Measurements from ENCODE around the gene ATP4B. TPM values are rescaled to one million over a fixed set of nuclear protein-coding genes. Genes with fewer than 3 reads are reported as not detected.

Gene ATP4B
- polyA plus RNA-seq, 3 donors: 0.03 to 79.1 (median 3.4) TPM

DNA sequence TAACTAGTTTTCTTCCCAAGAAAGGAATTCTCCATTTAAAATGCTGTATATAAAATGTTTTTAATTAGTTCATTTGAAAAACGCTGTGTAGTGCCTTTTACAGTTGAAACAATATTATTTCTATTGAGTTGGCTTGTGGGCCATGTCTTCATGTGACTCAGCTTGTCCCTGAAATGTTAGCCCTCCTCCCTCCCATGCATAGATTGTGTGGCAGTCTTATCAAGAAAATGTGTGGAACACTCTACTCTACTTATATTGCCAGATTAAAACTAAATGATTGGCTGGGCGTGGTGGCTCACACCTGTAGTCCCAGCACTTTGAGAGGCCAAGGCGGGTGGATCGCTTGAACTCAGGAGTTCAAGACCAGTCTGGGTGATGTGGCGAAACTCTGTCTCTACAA is 40.0 kb downstream of the ATP4B start:
- H3K27ac ChIP-seq (ENCODE audit: low read depth, low read length): no peak overlapping the region
- WGBS, 3 donors: 93 to 97% (median 93%) methylated on average over 5 of the region's 5 CpGs

DNA sequence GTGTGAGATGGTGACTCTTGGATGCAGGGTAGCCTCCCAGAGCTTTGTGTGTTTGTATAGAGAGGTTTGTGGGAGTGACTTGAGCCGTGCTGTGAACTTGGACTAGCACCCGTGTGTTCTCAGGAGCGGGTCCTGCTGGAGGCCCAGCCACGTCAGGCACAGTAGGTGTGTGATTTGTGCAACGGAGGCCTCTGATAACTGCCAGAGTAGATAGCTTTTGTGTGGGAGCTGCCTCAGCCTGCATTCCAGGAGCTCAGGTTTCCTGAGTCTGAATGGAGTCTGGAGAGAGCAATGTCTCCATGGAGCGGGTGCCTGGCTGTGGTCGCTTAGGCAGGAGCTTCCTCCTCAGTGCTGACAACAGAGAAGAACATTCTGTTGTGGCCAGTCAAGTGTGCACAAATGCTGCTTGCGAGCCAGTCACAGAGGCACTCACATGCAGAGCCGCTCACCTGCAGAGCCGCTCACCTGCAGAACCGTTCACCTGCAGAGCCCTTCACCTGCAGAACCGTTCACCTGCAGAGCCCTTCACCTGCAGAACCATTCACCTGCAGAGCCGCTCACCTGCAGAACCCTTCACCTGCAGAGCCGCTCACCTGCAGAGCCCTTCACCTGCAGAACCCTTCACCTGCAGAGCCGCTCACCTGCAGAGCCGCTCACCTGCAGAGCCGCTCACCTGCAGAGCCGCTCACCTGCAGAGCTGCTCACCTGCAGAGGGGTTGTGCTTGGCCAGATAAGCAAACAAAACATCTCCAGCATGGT is 40.8 kb downstream of the ATP4B start:
- no peak overlapping the region for H3K27ac ChIP-seq (ENCODE audit: low read depth, low read length)
- WGBS, 3 donors: 59 to 73% (median 70%) methylated on average over 18 of the region's 18 CpGs

DNA sequence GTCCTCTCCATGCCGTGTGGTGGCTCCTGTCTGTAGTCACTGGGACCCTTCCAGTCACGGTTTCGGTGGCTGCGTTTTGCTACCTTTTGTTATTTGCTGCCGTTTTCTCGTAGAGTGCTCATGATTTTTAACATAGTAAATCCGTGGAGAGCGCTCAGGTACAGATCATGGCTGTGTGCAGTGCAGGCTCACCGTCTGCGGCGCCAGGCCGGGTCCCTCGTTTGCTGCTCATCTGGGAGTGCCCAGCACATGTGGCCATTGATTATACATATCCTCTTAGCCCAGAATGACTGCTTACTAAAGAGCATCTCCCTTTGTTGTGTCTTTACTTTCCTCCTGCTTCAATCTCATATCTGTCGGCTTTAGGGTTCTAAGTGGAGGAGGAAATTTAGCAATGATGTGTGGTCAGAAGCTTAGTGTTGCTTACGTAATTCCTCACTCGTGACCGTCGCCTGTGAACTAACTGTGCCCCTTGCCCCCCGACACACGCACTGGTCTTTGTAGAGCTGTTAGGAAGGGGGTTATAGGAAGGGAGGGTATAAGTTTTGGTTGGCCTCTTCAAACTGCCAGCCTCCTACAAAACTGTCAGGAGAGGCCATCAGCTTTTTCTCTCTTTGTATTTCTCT is 41.6 kb downstream of the ATP4B start:
- 66 to 91% (median 71%) methylated on average over 20 of the region's 20 CpGs for WGBS, 3 donors
- H3K27ac ChIP-seq (ENCODE audit: low read depth, low read length): no peak overlapping the region

DNA sequence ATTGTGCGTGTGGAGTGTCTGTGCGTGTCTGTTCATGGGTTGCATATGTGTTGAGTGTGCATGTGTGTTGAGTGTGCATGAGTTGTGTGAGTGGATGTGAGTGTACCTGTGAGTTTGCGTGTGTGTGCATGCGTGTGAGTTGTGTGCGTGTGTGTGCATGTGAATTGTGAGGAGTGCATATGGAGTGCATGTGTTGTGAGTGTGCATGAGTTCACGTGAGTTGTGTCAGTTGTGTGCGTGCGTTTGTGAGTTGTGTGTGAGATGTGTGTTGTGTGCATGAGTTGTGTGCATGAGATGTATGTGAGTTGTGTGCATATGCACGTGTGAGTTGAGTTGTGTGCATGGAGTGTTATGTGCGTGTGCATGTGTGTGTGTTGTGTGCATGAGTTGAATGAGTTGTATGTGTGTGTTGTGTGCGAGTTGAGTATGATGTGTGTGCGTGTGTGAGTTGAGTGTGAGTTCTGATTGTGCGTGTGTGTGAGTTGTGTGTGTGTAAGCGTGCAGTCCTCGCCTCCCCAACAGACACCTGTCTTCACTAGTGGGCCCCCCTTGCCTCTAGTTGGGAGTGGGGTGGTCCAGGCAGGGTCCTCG is 44.1 kb downstream of the ATP4B start:
- H3K27ac ChIP-seq (ENCODE audit: low read depth, low read length): no peak overlapping the region
- WGBS, 3 donors: 96 to 97% (median 97%) methylated on average over 16 of the region's 16 CpGs

GRCh38 chr13:113612607-113613006 is 45.4 kb downstream of the ATP4B start:
- 90 to 96% (median 92%) methylated on average over 10 of the region's 10 CpGs for WGBS, 3 donors
- no peak overlapping the region for H3K27ac ChIP-seq (ENCODE audit: low read depth, low read length)

DNA sequence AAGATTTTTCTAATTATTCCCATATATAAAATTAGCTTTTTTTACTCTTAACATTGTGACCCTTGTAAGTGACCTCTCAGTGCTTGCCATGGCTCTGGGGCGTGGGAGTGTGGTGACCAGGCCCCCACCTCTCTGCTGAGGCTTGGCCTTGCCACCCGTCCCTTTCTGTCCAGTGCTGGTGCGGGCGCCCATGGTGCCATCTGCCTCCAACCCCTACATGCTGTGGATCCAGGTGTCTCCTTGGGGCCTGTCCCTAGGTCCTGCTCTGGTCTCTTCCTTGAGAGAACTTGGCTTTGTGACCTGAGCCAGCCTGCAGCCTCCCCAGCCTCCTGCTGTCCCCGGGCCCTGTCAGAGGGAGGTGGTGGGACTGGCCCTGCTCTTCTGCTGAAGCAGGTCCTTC is 46.0 kb downstream of the ATP4B start:
- WGBS, 3 donors: 96 to 98% (median 96%) methylated on average over 5 of the region's 5 CpGs
- no peak overlapping the region for H3K27ac ChIP-seq (ENCODE audit: low read depth, low read length)

- WGBS, 3 donors: 93 to 97% (median 96%) methylated on average over 19 of the region's 19 CpGs
Measured at GRCh38 chr13:113610266-113610665, 47.7 kb downstream of the ATP4B start.

DNA sequence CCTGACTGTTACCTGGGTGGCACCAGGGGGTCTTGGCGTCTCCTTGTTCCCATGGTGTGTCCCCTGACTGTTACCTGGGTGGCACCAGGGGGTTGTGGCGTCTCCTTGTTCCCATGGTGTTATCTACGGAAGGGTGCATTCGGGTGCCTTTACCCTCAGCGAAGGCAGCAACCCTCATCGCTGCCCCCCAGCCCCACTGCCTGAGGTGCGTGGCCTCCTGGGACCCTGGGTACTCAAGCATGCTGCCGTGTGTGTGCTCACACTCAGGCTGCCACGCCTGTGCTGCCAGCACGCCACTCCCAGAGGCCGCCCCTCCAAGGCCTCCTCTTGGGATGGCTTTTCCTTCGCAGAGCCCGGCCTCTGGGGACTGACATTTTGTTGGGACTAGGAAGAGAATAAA is 48.4 kb downstream of the ATP4B start:
- H3K27ac ChIP-seq (ENCODE audit: low read depth, low read length): no peak overlapping the region
- 93 to 95% (median 93%) methylated on average over 13 of the region's 13 CpGs for WGBS, 3 donors

More at GRCh38 chr13:113610266-113610665, 47.7 kb downstream of the ATP4B start:
- H3K27ac ChIP-seq (ENCODE audit: low read depth, low read length): no peak overlapping the region

- no peak overlapping the region for H3K27ac ChIP-seq (ENCODE audit: low read depth, low read length)
- WGBS, 3 donors: 71 to 90% (median 75%) methylated on average over 22 of the region's 22 CpGs
Measured at GRCh38 chr13:113608967-113609533, 48.9 kb downstream of the ATP4B start.

- no peak overlapping the region for H3K27ac ChIP-seq (ENCODE audit: low read depth, low read length)
- WGBS, 3 donors: 70 to 87% (median 78%) methylated on average over 25 of the region's 25 CpGs
Measured at GRCh38 chr13:113607889-113608635, 49.9 kb downstream of the ATP4B start.

DNA sequence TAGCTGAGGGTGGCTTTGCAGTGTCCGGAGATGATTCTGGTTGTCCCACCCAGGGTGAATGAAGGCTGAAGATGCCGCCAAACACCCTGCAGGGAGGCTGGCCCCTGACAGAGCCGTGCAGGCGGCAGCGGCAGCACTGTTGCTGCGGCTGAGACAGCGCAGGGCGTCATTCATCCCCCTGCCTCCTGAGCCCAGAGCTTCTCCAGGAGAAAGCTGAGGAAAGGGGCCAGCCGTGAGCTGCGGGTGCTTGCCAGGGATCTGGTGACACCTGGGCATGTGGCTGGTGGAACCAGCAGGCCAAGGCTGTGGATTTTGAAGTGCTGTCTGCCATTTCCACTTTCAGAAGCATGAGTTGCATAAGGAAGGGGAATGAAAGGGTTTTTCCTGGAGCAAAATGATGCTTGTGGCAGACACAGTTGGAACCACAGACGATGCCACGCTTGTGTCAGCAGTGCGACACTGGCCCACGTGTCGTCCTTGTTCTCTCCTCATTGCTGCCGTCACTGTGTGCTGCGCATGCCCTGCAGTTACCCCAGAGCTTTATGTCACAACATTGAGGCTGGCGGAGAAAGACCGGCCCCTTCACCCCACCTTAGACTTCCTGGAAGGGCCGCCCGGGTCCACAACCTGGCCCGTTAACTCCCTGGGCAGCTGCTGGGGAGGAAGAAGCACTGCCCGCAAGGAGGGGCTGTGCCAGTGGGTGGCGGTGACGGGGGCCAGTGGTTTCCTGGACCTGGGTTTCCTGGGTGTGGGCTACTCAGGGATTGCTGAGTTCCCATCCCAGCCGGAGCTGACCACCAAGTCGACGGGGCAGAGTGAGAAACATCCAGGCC is 50.7 kb downstream of the ATP4B start:
- H3K27ac ChIP-seq (ENCODE audit: low read depth, low read length): no peak overlapping the region
- WGBS, 3 donors: 58 to 88% (median 70%) methylated on average over 28 of the region's 28 CpGs

- no peak overlapping the region for H3K27ac ChIP-seq (ENCODE audit: low read depth, low read length)
- WGBS, 3 donors: 94 to 97% (median 95%) methylated on average over 30 to 34 of the region's 34 CpGs
Measured at GRCh38 chr13:113605866-113606438, 52.0 kb downstream of the ATP4B start.

DNA sequence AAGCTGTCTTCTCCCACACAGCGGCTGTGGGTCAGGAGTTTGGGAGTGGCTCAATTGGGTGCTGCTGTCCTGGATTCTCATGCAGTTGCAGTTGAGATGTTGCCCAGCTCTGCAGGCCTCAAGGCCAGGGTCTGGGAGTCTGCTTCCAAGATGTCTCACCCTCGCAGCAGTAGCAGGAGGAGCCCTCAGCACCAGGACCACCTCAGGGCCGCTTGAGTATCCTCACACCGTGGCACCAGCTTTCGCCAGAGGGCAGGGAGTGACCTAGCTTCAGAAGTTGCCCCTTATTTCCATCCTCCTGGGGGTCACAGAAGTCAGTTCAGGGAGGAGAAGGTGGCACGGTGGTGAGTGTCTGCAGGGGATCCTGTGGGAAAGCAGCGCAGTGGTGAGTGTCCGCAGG is 52.5 kb downstream of the ATP4B start:
- no peak overlapping the region for H3K27ac ChIP-seq (ENCODE audit: low read depth, low read length)

DNA sequence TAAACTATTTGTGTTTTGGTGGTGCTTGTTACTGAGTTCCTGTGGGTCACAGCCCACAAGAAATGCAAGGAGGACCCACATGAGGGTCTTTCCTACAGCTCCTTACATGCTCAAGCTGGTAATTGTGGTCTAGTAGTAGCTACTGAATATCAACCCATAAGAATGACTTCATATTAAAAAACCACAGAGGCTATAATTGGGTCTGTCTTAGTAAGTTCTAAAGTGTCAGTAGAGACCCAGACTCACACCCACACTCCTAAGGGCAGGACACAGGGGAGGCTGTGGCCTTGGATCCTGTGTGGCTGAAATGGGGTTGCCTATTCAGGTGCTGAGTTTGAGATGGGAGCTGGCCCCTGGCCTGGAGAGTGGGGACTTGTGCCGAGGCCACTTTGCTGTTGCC is 53.8 kb downstream of the ATP4B start:
- 81 to 100% (median 95%) methylated on average over 1 of the region's 1 CpG for WGBS, 3 donors
- H3K27ac ChIP-seq (ENCODE audit: low read depth, low read length): no peak overlapping the region

More for the DNA sequence above, 52.5 kb downstream of the ATP4B start:
- WGBS, 3 donors: 96 to 99% (median 96%) methylated on average over 8 of the region's 8 CpGs

DNA sequence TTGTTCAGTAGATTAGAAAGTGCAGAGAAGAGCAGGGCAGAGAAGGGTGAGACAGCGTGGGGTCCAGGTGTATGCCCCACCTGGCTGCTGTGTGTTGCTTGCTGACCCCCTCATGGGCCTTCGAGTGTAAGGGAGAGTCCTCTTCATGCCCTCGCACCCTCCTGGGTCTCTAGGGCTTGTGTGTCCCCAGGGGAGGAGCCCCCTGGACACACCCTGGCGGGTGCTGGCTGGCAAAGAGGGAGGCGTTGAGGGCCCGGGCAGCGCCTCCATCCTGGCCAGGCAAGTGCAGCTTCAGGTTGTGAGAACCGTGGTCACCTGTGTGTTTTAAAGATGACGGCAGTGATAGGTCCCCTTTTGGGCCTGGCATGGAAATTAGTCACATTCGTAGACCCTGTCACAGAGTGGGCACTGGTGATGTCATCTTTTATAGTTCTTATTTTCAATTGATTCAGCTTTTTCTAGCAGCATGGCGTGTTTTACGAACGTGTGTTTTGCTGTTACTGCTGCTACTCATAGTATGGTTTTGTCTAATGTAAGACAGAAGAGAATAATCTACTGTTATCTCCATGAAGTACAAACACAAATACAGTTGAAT is 54.8 kb downstream of the ATP4B start:
- WGBS, 3 donors: 83 to 95% (median 90%) methylated on average over 13 of the region's 13 CpGs
- no peak overlapping the region for H3K27ac ChIP-seq (ENCODE audit: low read depth, low read length)

DNA sequence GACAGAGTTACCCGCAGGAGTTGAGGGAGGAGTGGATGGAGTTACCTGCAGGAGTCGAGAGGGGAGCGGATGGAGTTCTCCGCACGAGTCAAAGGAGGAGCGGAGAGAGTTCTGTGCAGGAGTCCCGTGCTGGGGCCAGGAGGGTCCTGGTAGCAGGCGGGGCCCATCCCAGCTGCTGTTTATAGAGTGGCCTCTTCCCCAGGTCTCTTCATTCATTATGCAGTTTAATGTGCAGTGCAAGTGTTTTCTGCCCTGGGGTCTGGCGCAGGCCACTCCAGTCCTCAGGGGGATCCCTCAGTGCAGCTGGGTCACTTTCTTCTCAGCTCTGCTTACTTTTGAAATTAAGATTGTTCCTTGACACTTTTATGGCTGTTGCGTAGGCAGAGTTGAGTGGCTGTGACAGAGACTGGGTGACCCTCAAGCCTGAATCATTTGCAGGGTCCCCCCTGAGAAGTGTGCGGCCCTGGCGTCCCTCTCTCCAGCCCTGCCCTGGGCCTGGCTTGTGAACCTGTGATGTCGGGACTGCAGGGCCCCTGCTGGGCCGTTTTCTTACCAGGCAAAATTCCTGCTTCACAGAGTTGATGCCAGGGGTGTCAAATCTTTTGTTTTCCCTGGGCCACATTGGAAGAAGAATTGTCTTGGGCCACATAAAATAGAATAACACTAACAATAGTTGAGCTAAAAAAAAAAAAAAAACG is 55.6 kb downstream of the ATP4B start:
- H3K27ac ChIP-seq (ENCODE audit: low read depth, low read length): no peak overlapping the region
- 88 to 90% (median 89%) methylated on average over 15 of the region's 15 CpGs for WGBS, 3 donors
